ENCODE data around the gene CSNK1D. TPM values are rescaled to one million over a fixed set of nuclear protein-coding genes. Genes with fewer than 3 reads are reported as not detected.

CSNK1D gene
- polyA plus RNA-seq, 1 donor from 2014 or later, result 29.9 TPM

DNA sequence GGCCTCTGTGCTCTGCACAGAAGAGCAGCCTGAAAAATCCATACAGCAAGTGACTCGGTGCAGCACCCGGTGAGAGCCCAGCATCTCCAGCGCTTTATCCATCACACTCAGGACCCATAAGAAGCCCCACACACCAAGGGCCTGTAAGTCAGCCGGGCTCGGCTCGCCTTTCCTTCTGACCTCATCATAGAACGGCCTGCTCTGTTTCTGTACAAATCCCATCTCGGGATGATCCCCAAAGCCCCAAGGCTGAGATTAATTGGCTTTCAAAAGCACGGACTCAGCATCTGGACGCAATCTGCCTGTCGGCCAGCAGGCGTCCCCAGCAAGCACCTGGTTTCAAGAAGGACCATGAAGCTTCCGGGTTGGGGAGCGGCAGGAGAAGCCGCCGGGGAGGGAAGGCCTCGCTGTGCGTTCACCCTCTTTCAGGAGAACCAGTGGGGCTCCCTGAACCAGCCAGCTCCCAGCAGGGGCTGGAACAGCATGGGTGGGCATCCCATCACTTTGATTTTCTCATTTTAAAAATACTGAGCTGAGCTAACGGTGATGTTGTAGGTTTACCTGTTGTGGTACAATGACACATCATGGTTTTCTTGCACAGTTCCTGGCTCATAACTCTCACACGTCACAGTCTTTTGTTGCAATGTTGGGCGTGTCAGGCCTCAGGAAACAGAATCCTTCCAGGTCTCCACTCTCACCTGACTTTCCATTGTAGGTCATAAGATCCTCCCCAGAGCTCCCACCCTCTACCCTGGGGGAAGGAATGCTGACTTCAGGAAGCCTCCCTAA lies 67.6 kb downstream of the CSNK1D start:
- peak overlapping the region; percentile 24 for H2AFZ ChIP-seq (ENCODE audit: low read depth, low read length)
- H3K36me3 ChIP-seq (ENCODE audit: insufficient read depth, low read length), result no peaks in the 10 kb centered on the region
- no peak overlapping the region for H3K4me3 ChIP-seq (ENCODE audit: low read length)

DNA sequence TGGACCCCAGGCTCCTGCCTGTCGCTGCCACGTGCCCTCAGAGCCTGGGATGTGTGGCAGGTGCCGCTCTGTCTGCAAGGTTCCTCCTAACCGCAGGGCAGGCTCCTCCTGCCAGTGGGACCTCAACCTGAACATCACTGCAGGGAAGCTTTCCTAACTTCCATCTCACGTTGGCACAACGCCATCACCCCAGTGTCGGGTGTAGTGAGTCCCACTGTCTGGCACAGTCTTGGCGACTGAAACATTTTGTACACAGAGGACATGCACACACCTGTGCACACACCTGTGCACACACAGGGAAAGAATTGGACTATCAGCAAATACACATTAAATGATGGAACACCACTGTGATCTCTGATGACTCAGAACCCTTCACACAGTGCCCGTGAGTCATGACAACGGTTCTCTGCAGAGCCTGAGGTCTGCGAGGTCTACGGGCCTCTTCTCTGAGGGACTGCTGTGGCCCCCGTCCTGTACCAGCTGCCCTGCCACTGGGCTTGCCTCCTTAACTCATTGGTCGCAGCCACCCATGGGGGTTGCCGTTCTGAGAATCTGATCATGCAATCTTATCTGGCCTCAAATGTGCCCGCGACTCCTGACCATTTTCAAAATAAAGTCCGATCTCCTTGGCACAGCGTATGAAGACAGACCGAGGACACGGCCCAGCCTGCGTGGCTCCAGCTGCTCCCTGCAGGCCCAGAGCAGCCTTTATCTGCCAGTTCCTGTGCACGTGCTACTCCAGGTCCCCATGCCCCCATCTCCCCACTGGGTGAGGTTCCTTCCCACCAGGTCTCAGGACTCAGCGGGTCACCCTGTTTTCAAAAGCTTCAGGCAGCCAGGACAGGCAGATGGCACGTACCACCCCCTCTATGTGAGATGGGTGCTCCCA lies 68.4 kb downstream of the CSNK1D start:
- Histone ChIP-seq H3K27ac (ENCODE audit: low read length) (no peak overlapping the region), H3K4me3 (ENCODE audit: low read length) (no peak overlapping the region), H3K9me2 (ENCODE audit: insufficient read depth, low read length) (no peaks in the 10 kb centered on the region), H3K27me3 (ENCODE audit: insufficient read depth, low read depth, low read length) (no peaks in the 10 kb centered on the region), H3K79me2 (replicated peaks; ENCODE audit: insufficient read depth, low read length) (peaks cover 4% of the 10 kb centered on the region), H4K20me1 (ENCODE audit: insufficient read depth) (no peaks in the 10 kb centered on the region), H3K4me2 (ENCODE audit: low read length) (no peak overlapping the region), H3K9me3 (ENCODE audit: low read length) (no peaks in the 10 kb centered on the region), H2AFZ (ENCODE audit: low read depth, low read length) (no peak overlapping the region), H3K9ac (ENCODE audit: low read length) (peak overlapping the region; percentile 34), H3F3A (ENCODE audit: insufficient read depth, low read length, poor library complexity, severe bottlenecking) (no peaks in the 10 kb centered on the region), H3K36me3 (ENCODE audit: insufficient read depth, low read length) (no peaks in the 10 kb centered on the region)
- TF ChIP-seq, protein P1, sequence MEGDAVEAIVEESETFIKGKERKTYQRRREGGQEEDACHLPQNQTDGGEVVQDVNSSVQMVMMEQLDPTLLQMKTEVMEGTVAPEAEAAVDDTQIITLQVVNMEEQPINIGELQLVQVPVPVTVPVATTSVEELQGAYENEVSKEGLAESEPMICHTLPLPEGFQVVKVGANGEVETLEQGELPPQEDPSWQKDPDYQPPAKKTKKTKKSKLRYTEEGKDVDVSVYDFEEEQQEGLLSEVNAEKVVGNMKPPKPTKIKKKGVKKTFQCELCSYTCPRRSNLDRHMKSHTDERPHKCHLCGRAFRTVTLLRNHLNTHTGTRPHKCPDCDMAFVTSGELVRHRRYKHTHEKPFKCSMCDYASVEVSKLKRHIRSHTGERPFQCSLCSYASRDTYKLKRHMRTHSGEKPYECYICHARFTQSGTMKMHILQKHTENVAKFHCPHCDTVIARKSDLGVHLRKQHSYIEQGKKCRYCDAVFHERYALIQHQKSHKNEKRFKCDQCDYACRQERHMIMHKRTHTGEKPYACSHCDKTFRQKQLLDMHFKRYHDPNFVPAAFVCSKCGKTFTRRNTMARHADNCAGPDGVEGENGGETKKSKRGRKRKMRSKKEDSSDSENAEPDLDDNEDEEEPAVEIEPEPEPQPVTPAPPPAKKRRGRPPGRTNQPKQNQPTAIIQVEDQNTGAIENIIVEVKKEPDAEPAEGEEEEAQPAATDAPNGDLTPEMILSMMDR (IDR thresholded peaks at IDR 0.05; ENCODE audit: poor library complexity, severe bottlenecking), result no peak
- TF ChIP-seq TAF1 (IDR thresholded peaks at IDR 0.05; ENCODE audit: low read depth), result no peak
- TF ChIP-seq POLR2AphosphoS5 (IDR thresholded peaks at IDR 0.05), result no peak
- no peak for TF ChIP-seq MXI1 (conservative IDR thresholded peaks at IDR 0.05; ENCODE audit: poor library complexity, severe bottlenecking)
- TF ChIP-seq RAD21 (conservative IDR thresholded peaks at IDR 0.05), result no peak
- TF ChIP-seq EZH2 (IDR thresholded peaks at IDR 0.05; ENCODE audit: borderline replicate concordance, insufficient read depth, low read length, poor library complexity, severe bottlenecking), result no peak
- TF ChIP-seq, protein P2, sequence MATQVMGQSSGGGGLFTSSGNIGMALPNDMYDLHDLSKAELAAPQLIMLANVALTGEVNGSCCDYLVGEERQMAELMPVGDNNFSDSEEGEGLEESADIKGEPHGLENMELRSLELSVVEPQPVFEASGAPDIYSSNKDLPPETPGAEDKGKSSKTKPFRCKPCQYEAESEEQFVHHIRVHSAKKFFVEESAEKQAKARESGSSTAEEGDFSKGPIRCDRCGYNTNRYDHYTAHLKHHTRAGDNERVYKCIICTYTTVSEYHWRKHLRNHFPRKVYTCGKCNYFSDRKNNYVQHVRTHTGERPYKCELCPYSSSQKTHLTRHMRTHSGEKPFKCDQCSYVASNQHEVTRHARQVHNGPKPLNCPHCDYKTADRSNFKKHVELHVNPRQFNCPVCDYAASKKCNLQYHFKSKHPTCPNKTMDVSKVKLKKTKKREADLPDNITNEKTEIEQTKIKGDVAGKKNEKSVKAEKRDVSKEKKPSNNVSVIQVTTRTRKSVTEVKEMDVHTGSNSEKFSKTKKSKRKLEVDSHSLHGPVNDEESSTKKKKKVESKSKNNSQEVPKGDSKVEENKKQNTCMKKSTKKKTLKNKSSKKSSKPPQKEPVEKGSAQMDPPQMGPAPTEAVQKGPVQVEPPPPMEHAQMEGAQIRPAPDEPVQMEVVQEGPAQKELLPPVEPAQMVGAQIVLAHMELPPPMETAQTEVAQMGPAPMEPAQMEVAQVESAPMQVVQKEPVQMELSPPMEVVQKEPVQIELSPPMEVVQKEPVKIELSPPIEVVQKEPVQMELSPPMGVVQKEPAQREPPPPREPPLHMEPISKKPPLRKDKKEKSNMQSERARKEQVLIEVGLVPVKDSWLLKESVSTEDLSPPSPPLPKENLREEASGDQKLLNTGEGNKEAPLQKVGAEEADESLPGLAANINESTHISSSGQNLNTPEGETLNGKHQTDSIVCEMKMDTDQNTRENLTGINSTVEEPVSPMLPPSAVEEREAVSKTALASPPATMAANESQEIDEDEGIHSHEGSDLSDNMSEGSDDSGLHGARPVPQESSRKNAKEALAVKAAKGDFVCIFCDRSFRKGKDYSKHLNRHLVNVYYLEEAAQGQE (IDR thresholded peaks at IDR 0.05; ENCODE audit: borderline replicate concordance), result no peak

More for the DNA sequence above, 67.6 kb downstream of the CSNK1D start:
- H4K20me1 ChIP-seq (ENCODE audit: insufficient read depth), result no peaks in the 10 kb centered on the region
- no peaks in the 10 kb centered on the region for H3K9me3 ChIP-seq (ENCODE audit: low read length)
- no peaks in the 10 kb centered on the region for H3K9me2 ChIP-seq (ENCODE audit: insufficient read depth, low read length)
- no peak overlapping the region for H3K4me2 ChIP-seq (ENCODE audit: low read length)
- H3K27ac ChIP-seq (ENCODE audit: low read length), result peak overlapping the region; percentile 23
- peaks cover 5% of the 10 kb centered on the region for H3K79me2 ChIP-seq (replicated peaks; ENCODE audit: insufficient read depth, low read length)
- H3K27me3 ChIP-seq (ENCODE audit: insufficient read depth, low read depth, low read length), result no peaks in the 10 kb centered on the region
- peak; percentile 40 for TF ChIP-seq MXI1 (conservative IDR thresholded peaks at IDR 0.05; ENCODE audit: poor library complexity, severe bottlenecking)
- no peak for TF ChIP-seq EP300 (conservative IDR thresholded peaks at IDR 0.05; ENCODE audit: poor library complexity, severe bottlenecking)
- TF ChIP-seq, protein P2 (IDR thresholded peaks at IDR 0.05; ENCODE audit: borderline replicate concordance), result no peak
- TF ChIP-seq EZH2 (IDR thresholded peaks at IDR 0.05; ENCODE audit: borderline replicate concordance, insufficient read depth, low read length, poor library complexity, severe bottlenecking), result no peak
- peak; percentile 84 for TF ChIP-seq SMC3 (conservative IDR thresholded peaks at IDR 0.05; ENCODE audit: poor library complexity)
- TF ChIP-seq POLR2AphosphoS5 (IDR thresholded peaks at IDR 0.05), result peak; percentile 42
- peak; percentile 73 for TF ChIP-seq RAD21 (conservative IDR thresholded peaks at IDR 0.05)
- TF ChIP-seq TAF1 (IDR thresholded peaks at IDR 0.05; ENCODE audit: low read depth), result no peak
- TF ChIP-seq, protein P1 (IDR thresholded peaks at IDR 0.05; ENCODE audit: poor library complexity, severe bottlenecking), result peak; percentile 88
- no peaks in the 10 kb centered on the region for H3F3A ChIP-seq (ENCODE audit: insufficient read depth, low read length, poor library complexity, severe bottlenecking)
- H3K9ac ChIP-seq (ENCODE audit: low read length), result peak overlapping the region; percentile 34

Measured in neural cell (in vitro differentiated cells).